ENCODE measurements around the gene SCAPER.
"Not testable (repeated sequence)": the region's sequence is repeated elsewhere in the genome, so short reads cannot be mapped to it uniquely, and the experiment has no call there.

SCAPER gene

GRCh38 chr15:76860201-76860600, 44.9 kb downstream of the SCAPER start:
- DNase-seq: no peak

DNA sequence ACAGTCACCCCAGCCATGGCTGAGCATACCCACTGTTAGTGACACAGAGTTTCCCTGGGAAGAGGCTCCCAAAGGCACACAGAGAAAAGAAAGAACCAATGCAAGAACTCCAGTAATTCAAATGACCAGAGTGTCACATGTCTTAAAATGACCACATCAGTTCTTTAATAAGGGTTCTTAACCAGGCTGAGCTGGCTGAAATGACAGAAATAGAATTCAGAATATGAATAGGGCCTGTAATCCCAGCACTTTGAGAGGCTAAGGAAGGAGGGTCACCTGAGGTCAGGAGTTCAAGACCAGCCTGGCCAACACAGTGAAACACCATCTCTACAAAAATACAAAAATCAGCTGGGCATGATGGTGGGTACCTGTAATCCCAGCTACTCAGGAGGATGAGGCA, 54.8 kb downstream of the SCAPER start:
- DNase-seq: not testable (repeated sequence)

DNA sequence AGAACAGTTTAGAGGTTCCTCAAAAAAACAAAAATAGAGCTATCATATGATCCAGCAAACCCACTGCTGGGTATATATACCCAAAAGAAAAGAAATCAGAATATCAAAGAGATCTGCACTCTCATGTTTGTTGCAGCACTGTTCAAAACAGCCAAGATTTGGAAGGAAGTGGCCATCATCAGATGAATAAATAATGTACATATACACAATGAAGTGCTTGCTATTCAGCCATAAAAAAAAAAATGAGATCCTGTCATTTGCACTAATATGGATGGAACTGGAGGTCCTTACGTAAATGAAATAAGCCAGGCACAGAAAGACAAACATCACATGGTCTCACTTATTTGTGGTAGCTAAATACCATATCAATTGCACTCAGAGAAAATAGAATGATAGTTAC, 58.4 kb downstream of the SCAPER start:
- DNase-seq: no peak

DNA sequence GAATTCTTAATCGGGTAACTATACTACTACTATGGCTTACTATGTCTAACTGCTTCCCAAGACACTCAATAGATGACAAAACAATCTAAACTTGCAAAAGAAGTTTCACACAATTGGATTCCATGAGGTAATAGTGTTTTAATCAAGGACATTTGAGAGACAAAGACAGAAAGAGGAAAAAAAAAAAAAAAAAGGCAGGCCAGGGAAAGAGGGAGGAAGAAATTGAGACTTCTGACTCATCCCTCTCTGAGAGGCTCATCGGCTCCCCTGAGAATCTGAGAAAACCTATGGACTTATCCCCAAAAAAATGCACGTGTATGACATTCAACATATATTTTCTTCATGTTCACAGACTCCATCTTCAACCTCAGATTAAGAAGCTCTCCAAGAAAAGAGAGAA, 61.0 kb downstream of the SCAPER start:
- DNase-seq: no peak

GRCh38 chr15:76843269-76843668, 61.9 kb downstream of the SCAPER start:
- no peak for DNase-seq

GRCh38 chr15:76840830-76841460, 64.2 kb downstream of the SCAPER start:
- DNase-seq: no peak

GRCh38 chr15:76839173-76839572, 66.0 kb downstream of the SCAPER start:
- no peak for DNase-seq

- DNase-seq: no peak
These were observed 67.7 kb downstream of the SCAPER start for GRCh38 chr15:76837474-76837873.

DNA sequence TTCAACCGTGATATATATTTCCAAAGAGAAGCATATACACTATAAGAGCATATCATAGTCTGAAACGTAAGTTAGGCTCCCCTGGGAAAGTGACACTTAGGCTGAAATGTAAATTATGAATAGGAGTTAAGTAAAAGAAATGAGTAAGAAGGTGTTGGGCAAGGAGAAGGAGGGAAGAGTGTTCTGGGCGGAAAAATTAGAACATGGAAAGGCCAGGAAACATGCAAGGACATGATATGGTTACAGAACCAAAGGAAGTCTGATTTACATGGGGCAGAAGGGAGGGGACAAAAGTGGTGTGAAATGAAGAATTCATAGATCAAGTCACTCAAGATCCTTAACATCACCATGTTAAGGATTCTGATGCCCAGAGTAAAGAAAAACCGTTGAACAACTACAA, 75.2 kb downstream of the SCAPER start:
- DNase-seq: no peak

DNA sequence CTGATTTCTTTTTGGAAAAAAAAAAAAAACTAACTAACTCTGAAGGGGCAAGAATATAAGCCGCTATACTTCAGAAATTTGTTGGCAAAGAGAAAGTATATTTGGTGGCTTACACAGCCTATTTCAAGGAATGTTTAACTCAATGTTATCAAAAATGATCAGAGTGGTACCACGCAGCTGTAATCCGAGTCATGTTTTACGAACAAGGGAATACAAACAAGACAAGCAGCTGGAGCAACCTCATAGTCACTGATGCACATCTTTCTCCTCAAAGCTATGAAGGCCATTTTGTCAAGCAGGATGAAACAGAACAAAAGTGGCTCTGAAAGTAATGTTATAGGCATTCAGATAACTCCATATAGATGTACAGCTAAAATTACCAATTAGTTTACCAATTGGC, 81.2 kb downstream of the SCAPER start:
- no peak for DNase-seq

DNA sequence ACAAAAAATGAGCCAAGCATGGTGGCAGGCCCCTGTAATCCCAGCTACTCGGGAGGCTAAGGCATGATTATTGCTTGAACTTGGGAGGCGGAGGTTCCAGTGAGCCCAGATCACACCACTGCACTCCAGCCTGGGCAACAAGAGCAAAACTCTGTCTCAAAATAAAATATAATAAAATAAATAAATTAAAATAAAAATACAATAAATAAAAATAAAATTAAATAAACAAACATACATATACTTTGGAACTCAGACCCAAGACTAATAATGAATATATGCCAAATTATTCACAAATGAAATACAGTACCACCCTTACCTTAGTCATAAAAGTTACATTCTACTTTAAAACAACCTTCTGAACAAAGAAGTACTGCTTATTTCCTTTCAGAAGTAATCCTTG, 81.8 kb downstream of the SCAPER start:
- no peak for DNase-seq

GRCh38 chr15:76818926-76819325, 86.2 kb downstream of the SCAPER start:
- not testable (repeated sequence) for DNase-seq

DNA sequence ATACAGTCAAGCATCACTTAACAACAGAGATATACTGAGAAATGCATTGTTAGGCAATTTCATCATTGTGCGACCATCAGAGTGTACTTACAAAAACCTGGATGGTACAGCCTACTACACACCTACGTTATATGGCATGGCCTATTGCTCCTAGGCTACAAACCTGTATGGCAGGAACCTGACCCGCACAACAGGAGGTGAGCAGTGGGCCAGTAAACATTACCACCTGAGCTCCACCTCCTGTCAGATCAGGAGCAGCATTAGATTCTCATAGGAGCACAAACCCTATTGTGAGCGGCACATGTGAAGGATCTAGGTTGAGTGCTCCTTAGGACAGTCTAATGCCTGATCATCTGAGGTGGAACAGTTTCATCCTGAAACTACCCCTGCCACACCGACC, 89.7 kb downstream of the SCAPER start:
- DNase-seq: no peak

GRCh38 chr15:76812381-76812780, 92.8 kb downstream of the SCAPER start:
- DNase-seq: no peak

DNA sequence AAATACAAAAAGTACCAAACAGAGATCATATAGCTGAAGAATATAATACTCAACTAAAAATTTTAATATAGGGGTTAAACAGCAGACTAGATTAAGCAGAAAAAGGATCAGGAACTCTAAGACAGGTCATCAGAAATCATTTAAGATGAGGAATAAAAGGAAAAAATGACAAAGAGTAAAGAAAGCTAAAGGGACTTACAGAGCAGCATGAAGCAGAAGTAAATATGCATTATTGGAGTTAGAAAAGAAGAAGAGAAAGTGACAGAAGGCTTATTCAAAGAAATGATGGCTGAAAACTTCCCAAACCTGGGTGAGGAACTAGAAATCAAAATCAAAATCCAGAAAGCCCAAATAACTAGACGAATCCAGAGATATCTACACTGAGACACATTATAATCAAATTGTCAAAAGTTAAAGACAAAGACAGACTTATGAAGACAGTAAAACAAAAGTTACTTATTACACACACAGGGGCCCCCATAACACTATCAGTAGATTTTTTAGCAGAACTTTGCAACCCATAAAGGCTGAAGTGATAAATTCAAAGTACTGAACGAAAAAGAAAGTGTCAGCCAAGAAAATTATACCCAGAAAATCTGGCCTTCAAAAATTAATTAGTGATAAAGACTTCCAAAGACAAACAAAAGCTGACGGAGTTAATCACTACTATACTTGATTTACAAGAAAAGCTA, 95.6 kb downstream of the SCAPER start:
- no peak for DNase-seq

DNA sequence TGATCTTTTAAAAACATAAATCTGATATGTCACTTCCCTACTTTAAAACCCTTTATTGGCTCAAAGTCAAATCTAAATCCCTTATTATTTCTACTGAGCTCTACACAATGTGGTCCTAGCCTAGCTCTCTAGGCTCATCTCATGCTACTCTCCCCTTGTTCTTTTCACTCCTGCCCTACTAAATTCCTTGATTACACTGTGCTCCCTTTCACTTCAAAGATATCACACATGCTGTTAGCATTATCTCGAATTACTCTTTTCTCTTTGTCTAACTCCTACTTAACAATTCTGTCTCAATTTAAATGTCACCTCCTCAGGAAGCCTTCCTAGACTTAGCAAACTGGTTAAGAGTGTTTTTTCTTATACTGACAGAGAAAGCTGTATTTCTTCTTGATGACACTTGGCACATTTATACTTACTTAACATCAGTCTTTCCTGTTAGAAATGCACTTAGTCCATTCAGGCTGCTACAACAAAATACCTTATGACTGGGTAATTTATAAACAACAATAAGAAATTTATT, 102.0 kb downstream of the SCAPER start:
- DNase-seq: no peak

GRCh38 chr15:76802411-76802810, 102.7 kb downstream of the SCAPER start:
- no peak for DNase-seq

GRCh38 chr15:76799760-76800159, 105.4 kb downstream of the SCAPER start:
- no peak for DNase-seq

- DNase-seq: no peak
These were observed 109.9 kb downstream of the SCAPER start for GRCh38 chr15:76795217-76795616.

DNA sequence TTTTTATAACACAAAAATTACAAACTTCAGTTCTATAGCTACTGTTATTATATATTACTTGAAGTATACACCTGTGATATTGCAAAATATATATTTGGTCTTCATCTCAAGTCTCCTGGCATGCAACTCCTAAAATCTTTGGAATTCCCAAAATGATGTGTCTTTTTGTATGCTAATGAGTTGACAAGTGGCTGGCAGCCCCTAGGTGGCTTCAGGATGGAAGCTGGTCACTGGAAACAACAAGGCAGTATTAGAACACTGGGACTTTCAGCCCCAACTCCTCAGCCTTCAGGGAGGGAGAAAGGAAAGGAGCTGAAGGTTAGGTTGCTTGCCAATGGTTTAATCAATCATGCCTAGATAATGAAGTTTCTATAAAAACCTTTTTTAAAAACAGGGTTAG, 112.0 kb downstream of the SCAPER start:
- DNase-seq: no peak

GRCh38 chr15:76791511-76791910, 113.6 kb downstream of the SCAPER start:
- no peak for DNase-seq

GRCh38 chr15:76787273-76787672, 117.9 kb downstream of the SCAPER start:
- no peak for DNase-seq

DNA sequence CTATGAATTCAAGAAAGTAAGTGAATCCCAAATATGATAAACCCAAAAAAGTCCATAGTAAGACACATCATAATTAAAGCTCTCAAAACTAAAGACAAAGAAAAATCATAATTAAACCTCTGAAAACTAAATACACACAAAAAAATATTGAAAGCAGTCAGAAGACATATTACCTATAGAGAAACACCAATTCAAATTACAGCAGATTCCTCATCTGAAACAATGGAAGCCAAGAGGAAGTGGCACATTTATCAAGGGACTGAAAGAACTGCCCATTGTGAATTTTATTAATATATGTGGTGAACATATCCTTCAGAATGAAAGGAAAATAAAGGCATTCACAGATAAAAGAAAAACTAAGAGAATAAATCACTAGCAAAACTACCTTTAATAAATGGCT, 128.2 kb downstream of the SCAPER start:
- no peak for DNase-seq

DNA sequence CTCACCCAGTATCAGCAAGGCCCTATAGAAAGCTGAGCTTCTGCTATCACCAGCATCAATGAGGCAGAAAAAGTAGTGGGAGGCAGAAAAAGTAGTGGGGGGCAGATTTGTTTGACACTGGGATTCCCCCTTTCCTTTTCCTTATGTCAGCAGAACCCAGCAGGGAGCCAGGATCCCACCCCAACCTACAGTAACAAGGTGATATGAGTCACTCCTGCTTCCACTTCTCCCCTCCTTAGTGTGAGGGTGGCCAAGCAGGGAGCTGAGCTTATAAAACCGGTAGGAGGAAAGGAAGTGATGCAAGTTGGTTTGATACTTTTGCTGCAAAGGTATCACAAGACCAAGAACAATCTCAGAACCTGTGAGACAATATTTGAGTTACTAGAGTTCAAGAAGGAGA, 128.7 kb downstream of the SCAPER start:
- DNase-seq: no peak

DNA sequence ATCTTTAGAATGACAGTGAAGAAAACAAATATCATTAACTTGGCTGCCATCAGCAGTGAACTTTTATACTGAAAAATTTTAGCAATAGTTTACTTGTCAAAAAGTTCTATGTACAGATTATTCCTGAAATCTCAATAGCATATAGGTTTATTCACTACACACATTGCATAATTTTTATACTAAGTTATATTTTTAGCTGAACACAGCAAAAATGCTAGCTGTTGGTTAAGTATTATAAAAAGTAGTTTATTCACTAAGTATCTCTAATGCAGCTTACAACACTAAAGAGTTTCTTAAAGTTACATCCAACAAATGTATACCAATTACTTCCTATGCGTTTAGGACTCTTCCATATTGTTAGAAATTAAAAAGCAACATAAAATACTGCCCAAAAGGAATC, 131.9 kb downstream of the SCAPER start:
- no peak for DNase-seq
